ENCODE results near the gene COBLL1.
"Not testable (repeated sequence)": the region's sequence is repeated elsewhere in the genome, so short reads cannot be mapped to it uniquely, and the experiment has no call there.

The COBLL1 gene

GRCh38 chr2:164747783-164748433, 93.7 kb downstream of the COBLL1 start:
- no peak for DNase-seq

GRCh38 chr2:164747140-164747539, 94.5 kb downstream of the COBLL1 start:
- DNase-seq: no peak

GRCh38 chr2:164746713-164747112, 94.9 kb downstream of the COBLL1 start:
- DNase-seq: no peak

GRCh38 chr2:164745012-164745797, 96.4 kb downstream of the COBLL1 start:
- DNase-seq: no peak

GRCh38 chr2:164742738-164743317, 98.8 kb downstream of the COBLL1 start:
- no peak for DNase-seq

GRCh38 chr2:164739966-164740365, 101.7 kb downstream of the COBLL1 start:
- no peak for DNase-seq

- DNase-seq: peak; percentile 3 to 54
These were observed 104.0 kb downstream of the COBLL1 start for GRCh38 chr2:164737612-164738081.

GRCh38 chr2:164735309-164735919, 106.2 kb downstream of the COBLL1 start:
- DNase-seq: no peak

DNA sequence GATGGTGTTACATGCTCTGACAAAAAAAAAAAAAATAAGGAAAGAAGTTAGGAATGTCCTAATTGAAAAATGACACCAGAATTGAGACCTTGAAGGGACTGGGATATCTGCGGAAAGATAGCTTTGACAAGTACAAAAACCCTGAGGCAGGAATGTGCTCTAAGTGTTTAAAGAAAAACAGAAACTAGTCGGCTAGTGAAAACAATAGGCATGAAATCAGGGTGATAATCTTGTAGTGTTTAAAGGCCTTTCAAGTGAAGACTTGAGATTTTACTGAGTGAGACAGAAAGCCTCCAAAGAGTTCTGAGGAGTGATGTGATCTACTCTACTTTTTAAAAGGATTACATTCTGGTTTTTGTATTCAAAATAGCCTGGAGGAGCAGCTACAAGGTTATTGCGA, 107.4 kb downstream of the COBLL1 start:
- DNase-seq: no peak

DNA sequence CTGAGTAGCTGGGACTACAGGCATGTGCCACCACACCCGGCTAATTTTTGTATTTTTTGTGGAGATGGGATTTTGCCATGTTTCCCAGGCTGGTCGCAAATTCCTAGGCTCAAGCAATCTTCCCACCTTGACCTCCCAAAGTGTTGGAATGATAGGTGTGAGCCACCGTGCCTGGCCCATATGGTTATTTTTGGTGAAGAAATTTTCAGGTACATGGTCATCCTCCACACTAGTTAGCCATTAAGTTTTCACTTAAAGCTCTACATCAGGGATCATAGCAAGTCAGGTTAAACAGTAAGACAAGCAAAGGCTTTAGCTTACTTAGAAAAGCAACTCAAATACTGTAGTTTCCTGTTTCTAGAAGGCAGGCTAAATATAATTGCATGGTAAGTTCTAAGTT, 116.1 kb downstream of the COBLL1 start:
- DNase-seq: no peak

DNA sequence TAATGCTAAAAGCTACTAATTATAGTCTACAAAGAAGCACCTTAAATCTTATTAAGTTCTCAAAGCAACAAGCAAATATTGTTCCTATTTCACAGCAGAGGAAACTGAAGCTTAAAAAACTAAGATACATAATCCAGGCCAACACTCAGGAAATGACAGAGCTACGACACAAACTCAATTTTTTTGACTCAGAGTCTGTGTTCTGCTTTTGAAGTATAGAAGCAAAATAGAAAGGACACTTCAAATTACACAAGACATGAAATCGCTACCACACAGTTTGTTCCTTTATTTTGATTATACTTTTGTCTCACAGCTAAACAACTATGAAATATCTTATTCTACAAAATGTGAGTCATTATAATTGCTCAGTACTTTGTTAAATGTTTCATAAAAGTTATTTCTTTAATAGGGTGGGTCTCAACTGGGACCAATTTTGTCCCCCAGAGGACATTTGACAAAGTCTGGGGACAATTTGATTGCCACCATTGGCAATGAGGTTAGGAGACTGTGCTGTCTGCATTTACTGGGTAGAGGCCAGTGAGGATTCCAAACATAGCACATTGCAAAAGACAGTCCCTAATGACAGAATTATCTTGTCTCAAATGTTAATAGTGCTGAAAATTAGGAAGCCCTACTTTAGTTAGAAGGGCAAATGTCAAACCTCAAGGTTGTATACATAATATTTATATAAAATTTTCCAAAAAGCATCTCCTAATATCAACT, 118.8 kb downstream of the COBLL1 start:
- no peak for DNase-seq

DNA sequence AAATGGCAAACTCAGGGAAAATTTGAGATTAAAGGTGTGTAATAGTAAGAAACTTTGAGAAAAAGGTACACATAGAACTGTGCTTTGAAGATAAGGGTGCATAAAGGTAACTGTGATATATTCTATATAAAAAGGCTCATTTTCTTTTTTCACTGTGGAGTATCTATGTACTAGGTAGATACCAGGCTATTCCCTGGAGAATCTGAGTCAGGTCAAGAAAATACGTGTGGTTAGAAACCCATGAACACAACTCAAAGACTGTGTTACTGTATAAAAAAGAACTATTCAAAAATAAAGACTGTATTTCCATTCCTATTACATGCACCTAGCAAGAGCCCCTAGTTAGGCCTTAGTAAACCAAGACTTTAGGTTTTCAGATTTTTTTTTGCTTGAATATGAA, 120.2 kb downstream of the COBLL1 start:
- DNase-seq: no peak

GRCh38 chr2:164719996-164720941, 121.4 kb downstream of the COBLL1 start:
- no peak for DNase-seq

GRCh38 chr2:164717000-164717803, 124.4 kb downstream of the COBLL1 start:
- DNase-seq: peak in 1 of 2 experiments; percentile 26

DNA sequence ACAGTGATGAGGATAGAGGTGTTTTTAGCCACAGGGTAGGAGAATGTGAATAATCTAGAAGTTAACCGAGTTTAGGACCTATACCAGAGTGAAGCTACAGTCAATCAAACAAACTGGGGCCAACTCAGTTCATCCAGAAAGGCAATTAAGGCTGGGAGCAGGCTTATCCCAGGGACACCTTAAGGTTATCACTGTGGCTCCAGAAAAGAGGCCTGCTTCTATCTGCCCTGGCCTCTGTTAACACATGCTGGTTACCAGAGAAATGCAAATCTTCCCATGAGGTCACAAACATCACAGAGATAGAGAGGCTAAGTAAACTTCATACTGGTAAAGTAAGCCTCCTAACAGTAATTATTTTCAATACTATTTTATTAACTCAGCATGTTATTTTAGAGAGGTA, 127.2 kb downstream of the COBLL1 start:
- DNase-seq: no peak

GRCh38 chr2:164711766-164712138, 129.9 kb downstream of the COBLL1 start:
- no peak for DNase-seq

GRCh38 chr2:164710837-164711765, 130.5 kb downstream of the COBLL1 start:
- no peak for DNase-seq

DNA sequence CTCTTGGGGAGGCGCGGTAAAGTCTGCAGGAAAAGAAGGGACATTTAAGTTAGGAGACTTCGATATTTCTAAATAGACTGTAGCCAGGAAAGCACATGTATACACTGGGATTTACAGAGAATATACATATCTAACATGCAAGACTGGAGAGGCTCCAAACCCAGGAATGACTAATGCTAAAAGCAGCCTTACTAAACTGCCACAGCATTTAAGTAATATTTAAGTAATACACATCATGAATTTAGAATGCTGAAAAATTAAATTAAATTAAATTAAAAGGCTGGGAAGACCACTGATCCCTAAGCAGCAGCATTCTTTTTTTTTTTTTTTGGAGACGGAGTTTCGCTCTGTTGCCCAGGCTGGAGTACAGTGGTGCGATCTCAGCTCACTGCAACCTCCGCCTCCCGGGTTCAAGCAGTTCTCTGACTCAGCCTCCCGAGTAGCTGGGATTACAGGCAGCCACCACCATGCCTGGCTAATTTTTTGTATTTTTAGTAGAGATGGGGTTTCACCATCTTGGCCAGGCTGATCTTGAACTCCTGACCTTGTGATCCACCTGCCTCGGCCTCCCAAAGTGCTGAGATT, 131.3 kb downstream of the COBLL1 start:
- DNase-seq: not testable (repeated sequence)

DNA sequence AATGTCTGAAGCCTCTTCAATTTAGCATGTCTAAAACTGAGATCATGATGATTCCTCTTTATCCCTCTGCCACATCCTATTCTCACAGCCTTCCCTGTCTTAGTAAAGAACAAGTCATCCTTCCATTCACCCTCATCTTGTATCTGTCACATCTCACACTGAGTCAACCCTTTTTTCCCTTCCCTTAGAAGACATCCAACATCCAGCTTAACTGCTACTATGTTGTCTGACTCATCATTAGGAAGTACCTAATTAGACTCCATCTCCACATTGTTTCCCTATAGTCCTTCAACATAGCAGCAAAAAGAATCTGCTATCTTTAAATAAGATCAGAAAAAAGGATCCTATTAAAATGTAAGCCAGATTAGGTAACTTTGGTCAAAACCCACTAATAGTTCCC, 135.1 kb downstream of the COBLL1 start:
- DNase-seq: no peak
